Measurements from ENCODE around the gene DQX1. TPM values are rescaled to one million over a fixed set of nuclear protein-coding genes. Genes with fewer than 3 reads are reported as not detected.
A peak's percentile ranks its signal among the peaks of the same experiment; 100 is the strongest.

Gene DQX1
- total RNA-seq, 2 donors from 2014 or later: 2.0 TPM; not detected in 1

- Histone ChIP-seq H3K36me3 (replicated peaks in 1 of 2; ENCODE audit: insufficient read depth in 1 of 2, low read depth in 2 of 2) (no peaks in the 10 kb centered on the region), H3K4me3 (no peak overlapping the region), H3K27ac (no peak overlapping the region), H3K27me3 (no peaks in the 10 kb centered on the region), H3K9me3 (no peaks in the 10 kb centered on the region), H3K4me1 (peaks cover 33% of the 10 kb centered on the region)
- intact Hi-C loops (cut with DNase I): no loop called here
- no peak for TF ChIP-seq POLR2A (IDR thresholded peaks at IDR 0.05)
- no peak for TF ChIP-seq CTCF (IDR thresholded peaks at IDR 0.05)
- 77 to 84% methylated on average over 9 to 21 of the region's 21 CpGs for WGBS, 2 donors
- DNase-seq (no peak), ATAC-seq (no peak)
These were observed 26.2 kb upstream of the DQX1 start for GRCh38 chr2:74551942-74552913.

GRCh38 chr2:74551530-74551929 lies 25.5 kb upstream of the DQX1 start:
- intact Hi-C loops (cut with DNase I): no loop called here
- peaks cover 33% of the 10 kb centered on the region for H3K4me1 ChIP-seq
- H3K4me3 ChIP-seq: no peak overlapping the region
- TF ChIP-seq POLR2A (IDR thresholded peaks at IDR 0.05) (no peak), CTCF (IDR thresholded peaks at IDR 0.05) (no peak)
- H3K27ac ChIP-seq: no peak overlapping the region
- no peaks in the 10 kb centered on the region for H3K9me3 ChIP-seq
- H3K27me3 ChIP-seq: no peaks in the 10 kb centered on the region
- ATAC-seq (no peak), DNase-seq (no peak)
- no peaks in the 10 kb centered on the region for H3K36me3 ChIP-seq (replicated peaks in 1 of 2; ENCODE audit: insufficient read depth in 1 of 2, low read depth in 2 of 2)

GRCh38 chr2:74550231-74550630 lies 24.2 kb upstream of the DQX1 start:
- TF ChIP-seq POLR2A (IDR thresholded peaks at IDR 0.05): no peak
- TF ChIP-seq CTCF (IDR thresholded peaks at IDR 0.05): no peak
- H3K4me1 ChIP-seq: peaks cover 28% of the 10 kb centered on the region
- 90 to 91% methylated on average over 7 of the region's 7 CpGs for WGBS, 2 donors
- H3K4me3 ChIP-seq: no peak overlapping the region
- no peaks in the 10 kb centered on the region for H3K9me3 ChIP-seq
- intact Hi-C loops (cut with DNase I): no loop called here
- H3K36me3 ChIP-seq (replicated peaks in 1 of 2; ENCODE audit: insufficient read depth in 1 of 2, low read depth in 2 of 2): no peaks in the 10 kb centered on the region
- no peaks in the 10 kb centered on the region for H3K27me3 ChIP-seq
- ATAC-seq (no peak), DNase-seq (no peak)
- H3K27ac ChIP-seq: no peak overlapping the region

GRCh38 chr2:74548900-74549826 lies 23.1 kb upstream of the DQX1 start:
- intact Hi-C loops (cut with DNase I): no loop called here
- TF ChIP-seq POLR2A (IDR thresholded peaks at IDR 0.05) (peak in 2 of 3 donors; percentile 30 to 32), CTCF (IDR thresholded peaks at IDR 0.05) (peak in 1 of 7 experiments; percentile 13)
- WGBS, 2 donors: 3 to 12% methylated on average over 17 to 85 of the region's 85 CpGs

More at GRCh38 chr2:74548900-74549826, 23.1 kb upstream of the DQX1 start:
- H3K36me3 ChIP-seq (replicated peaks in 1 of 2; ENCODE audit: insufficient read depth in 1 of 2, low read depth in 2 of 2): no peaks in the 10 kb centered on the region
- peak; percentile 60 to 72 (median 62) for DNase-seq
- peak overlapping the region in 3 of 4 donors; percentile 40 to 62 (median 53) for H3K27ac ChIP-seq
- ATAC-seq: peak; percentile 85
- no peaks in the 10 kb centered on the region for H3K9me3 ChIP-seq
- H3K4me3 ChIP-seq: peak overlapping the region; percentile 24 to 69
- H3K27me3 ChIP-seq: no peaks in the 10 kb centered on the region
- H3K4me1 ChIP-seq: peaks cover 26% of the 10 kb centered on the region
